Lung (tissue), 12 donors: ENCODE data around the gene METTL26. TPM values are rescaled to one million over a fixed set of nuclear protein-coding genes. Genes with fewer than 3 reads are reported as not detected.

Experiments used
- ATAC-seq: fragments of 200-7000 bp; cut with Tn5 transposase; one replicate; pipeline ENCODE4 v1.9.1; 2020; ENCODE audit warnings: moderate number of reproducible peaks; ENCODE audit not compliant: insufficient read depth, low FRiP score
- DNase-seq, 3 donors: peaks; one replicate each; pipeline ENCODE4 v3.0.0-alpha.2; 2013 to 2017
- H3K27ac ChIP-seq, 2 donors: one replicate each; pipeline ENCODE4 v1.5.1; 2013; ENCODE audit warnings: mild to moderate bottlenecking in 2 of 2, moderate library complexity in 2 of 2, control low read depth in 1 of 2, inconsistent platforms in 1 of 2, low read depth in 1 of 2, low read length in 1 of 2
- H3K27me3 ChIP-seq, 3 donors: one replicate each; pipeline ENCODE4 v1.5.1; 2013; ENCODE audit warnings: low read length in 2 of 3; ENCODE audit not compliant: control insufficient read depth in 3 of 3, insufficient read depth in 3 of 3
- H3K36me3 ChIP-seq, 4 donors: one replicate each; pipeline ENCODE4 v1.5.1; 2013; ENCODE audit warnings: low read length in 4 of 4, mild to moderate bottlenecking in 1 of 4, moderate library complexity in 1 of 4; ENCODE audit not compliant: control insufficient read depth in 4 of 4, insufficient read depth in 4 of 4
- H3K4me1 ChIP-seq, 5 donors: one replicate each; pipeline ENCODE4 v1.5.1; 2013; ENCODE audit warnings: low read length in 5 of 5, mild to moderate bottlenecking in 2 of 5, moderate library complexity in 1 of 5; ENCODE audit not compliant: control insufficient read depth in 5 of 5, insufficient read depth in 5 of 5
- H3K4me3 ChIP-seq: one replicate; pipeline ENCODE4 v1.5.1; 2013; ENCODE audit warnings: mild to moderate bottlenecking, control low read depth, moderate library complexity
- H3K9ac ChIP-seq, 2 donors: one replicate each; pipeline ENCODE4 v1.5.1; 2013; ENCODE audit warnings: low read length in 2 of 2, control low read depth in 1 of 2; ENCODE audit not compliant: insufficient read depth in 1 of 2
- H3K9me3 ChIP-seq, 4 donors: one replicate each; pipeline ENCODE4 v1.5.1; 2013; ENCODE audit warnings: low read length in 3 of 4, mild to moderate bottlenecking in 1 of 4, moderate library complexity in 1 of 4; ENCODE audit not compliant: control insufficient read depth in 4 of 4, insufficient read depth in 3 of 4
- CTCF ChIP-seq: IDR thresholded peaks from 2 replicates; pipeline ENCODE4 v1.5.1; 2012; ENCODE audit warnings: mild to moderate bottlenecking; ENCODE audit errors: control extremely low read depth, extremely low read depth
- WGBS, 2 donors: extraction: QIAGEN DNeasy Blood & Tissue Kit; methylation state at CpG; one replicate each; pipeline ENCODE4 v1.1.7; 2013; 5-methylcytosine and 5-hydroxymethylcytosine counted together
- polyA plus RNA-seq, 2 donors: library from polyadenylated mRNA; stranded (reverse); fragments of 200-250 nt; gene quantifications; one replicate each; pipeline ENCODE4 v1.2.1, GENCODE V29; 2013
- total RNA-seq, 2 donors: library from RNA; depleted of rRNA in 1 of 2; stranded (reverse); fragments of >200 nt in 1 of 2; gene quantifications; one replicate each; pipeline ENCODE4 v1.2.1, GENCODE V29; 2014 to 2021
- donor health status: control.
- donor health status: control.
- donor health status: Bipolar disorder and iron deficiency.
- donor health status: healthy.
- donor health status: DM: yes; HTN: yes; CAD: no.

METTL26 gene
- total and polyA plus RNA-seq, 4 donors = 36.1 to 200 (median 114) TPM

GRCh38 chr16:586645-587590 lies 49.2 kb downstream of the METTL26 start:
- no peak for ATAC-seq
- no peak overlapping the region for H3K27ac ChIP-seq
- no peak for DNase-seq
- no peak overlapping the region for H3K4me3 ChIP-seq
- peaks cover 0 to 35% (median 14%) of the 10 kb centered on the region in 5 donors for H3K4me1 ChIP-seq
- TF ChIP-seq CTCF = no peak
- 79 to 82% methylated on average over 14 of the region's 14 CpGs for WGBS, 2 donors
- H3K9ac ChIP-seq = no peak overlapping the region
- H3K9me3 ChIP-seq = no peaks in the 10 kb centered on the region
- H3K27me3 ChIP-seq = no peaks in the 10 kb centered on the region
- H3K36me3 ChIP-seq = peaks cover 0 to 8% (median 0%) of the 10 kb centered on the region in 4 donors

- no peaks in the 10 kb centered on the region for H3K27me3 ChIP-seq
- H3K9me3 ChIP-seq = no peaks in the 10 kb centered on the region
- WGBS, 2 donors = 46 to 63% methylated on average over 16 of the region's 16 CpGs
- H3K4me3 ChIP-seq = no peak overlapping the region
- H3K9ac ChIP-seq = no peak overlapping the region
- peaks cover 0 to 9% (median 0%) of the 10 kb centered on the region in 4 donors for H3K36me3 ChIP-seq
- no peak for TF ChIP-seq CTCF
- peaks cover 0 to 30% (median 9%) of the 10 kb centered on the region in 5 donors for H3K4me1 ChIP-seq
- ATAC-seq = no peak
- H3K27ac ChIP-seq = no peak overlapping the region
- DNase-seq = no peak
Measured at GRCh38 chr16:586047-586644, 50.0 kb downstream of the METTL26 start.

GRCh38 chr16:585351-585750 lies 50.8 kb downstream of the METTL26 start:
- DNase-seq (no peak), ATAC-seq (no peak)
- no peak for TF ChIP-seq CTCF
- Histone ChIP-seq H3K36me3 (peaks cover 0 to 13% (median 0%) of the 10 kb centered on the region in 4 donors), H3K27me3 (no peaks in the 10 kb centered on the region), H3K9ac (no peak overlapping the region), H3K4me3 (no peak overlapping the region), H3K27ac (no peak overlapping the region), H3K4me1 (peaks cover 0 to 23% (median 4%) of the 10 kb centered on the region in 5 donors), H3K9me3 (no peaks in the 10 kb centered on the region)
- WGBS, 2 donors = 22 to 25% methylated on average over 10 of the region's 10 CpGs

Other genes with a start within 250 kb of the METTL26 start
- gene NME4, start 239.1 kb downstream of the METTL26 start, total RNA-seq = 10 to 100 TPM; 18.0 to 68.7 TPM
- 10 to 100 TPM; 64.0 to 67.6 TPM for gene NME4, start 239.1 kb downstream of the METTL26 start, polyA plus RNA-seq
- 10 to 100 TPM in 1 of 2 donors, 1 to 10 TPM in 1; 5.2 to 18.3 TPM for gene DECR2, start 234.4 kb downstream of the METTL26 start, total RNA-seq
- 10 to 100 TPM; 13.3 to 18.1 TPM for gene DECR2, start 234.4 kb downstream of the METTL26 start, polyA plus RNA-seq
- 10 to 100 TPM; 20.8 to 38.3 TPM for gene RAB11FIP3, start 210.7 kb downstream of the METTL26 start, total RNA-seq
- gene RAB11FIP3, start 210.7 kb downstream of the METTL26 start, polyA plus RNA-seq = 10 to 100 TPM; 20.7 to 22.2 TPM
- gene CAPN15, start 108.6 kb downstream of the METTL26 start, total RNA-seq = 10 to 100 TPM; 14.4 to 64.1 TPM
- gene CAPN15, start 108.6 kb downstream of the METTL26 start, polyA plus RNA-seq = 10 to 100 TPM; 37.2 to 40.6 TPM
- not detected for gene PRR35, start 75.9 kb downstream of the METTL26 start, total RNA-seq
- not detected for gene PRR35, start 75.9 kb downstream of the METTL26 start, polyA plus RNA-seq
- gene NHLRC4, start 69.3 kb downstream of the METTL26 start, total RNA-seq = 1 to 10 TPM; 7.0 to 8.6 TPM
- gene NHLRC4, start 69.3 kb downstream of the METTL26 start, polyA plus RNA-seq = 1 to 10 TPM; 2.3 to 4.5 TPM
- 10 to 100 TPM; 34.9 to 81.2 TPM for gene PIGQ, start 66.3 kb downstream of the METTL26 start, total RNA-seq
- gene PIGQ, start 66.3 kb downstream of the METTL26 start, polyA plus RNA-seq = 10 to 100 TPM; 41.5 to 98.2 TPM
- 10 to 100 TPM; 25.1 to 58.9 TPM for gene RAB40C, start 46.2 kb downstream of the METTL26 start, total RNA-seq
- 10 to 100 TPM; 34.0 to 53.8 TPM for gene RAB40C, start 46.2 kb downstream of the METTL26 start, polyA plus RNA-seq
- 1 to 10 TPM in 1 of 2 donors, under 1 TPM in 1; 0.31 to 2.5 TPM for gene WFIKKN1, start 5.3 kb downstream of the METTL26 start, total RNA-seq
- under 1 TPM; 0.44 to 0.79 TPM for gene WFIKKN1, start 5.3 kb downstream of the METTL26 start, polyA plus RNA-seq
- 10 to 100 TPM in 1 of 2 donors, 1 to 10 TPM in 1; 9.1 to 61.6 TPM for gene MCRIP2, start 5.5 kb upstream of the METTL26 start, total RNA-seq
- gene MCRIP2, start 5.5 kb upstream of the METTL26 start, polyA plus RNA-seq = 100 to 1,000 TPM in 1 of 2 donors, 10 to 100 TPM in 1; 45.0 to 109 TPM
- 10 to 100 TPM; 22.4 to 74.2 TPM for gene WDR90, start 13.1 kb upstream of the METTL26 start, total RNA-seq
- gene WDR90, start 13.1 kb upstream of the METTL26 start, polyA plus RNA-seq = 10 to 100 TPM; 18.6 to 33.4 TPM
- 100 to 1,000 TPM in 1 of 2 donors, 10 to 100 TPM in 1; 40.5 to 121 TPM for gene RHOT2, start 31.8 kb upstream of the METTL26 start, total RNA-seq
- gene RHOT2, start 31.8 kb upstream of the METTL26 start, polyA plus RNA-seq = 100 to 1,000 TPM; 111 to 119 TPM
- gene RHBDL1, start 39.4 kb upstream of the METTL26 start, total RNA-seq = 1 to 10 TPM in 1 of 2 donors, under 1 TPM in 1; 0.91 to 5.4 TPM
- gene RHBDL1, start 39.4 kb upstream of the METTL26 start, polyA plus RNA-seq = 1 to 10 TPM in 1 of 2 donors, under 1 TPM in 1; 0.98 to 2.2 TPM
- gene STUB1, start 44.1 kb upstream of the METTL26 start, total RNA-seq = 100 to 1,000 TPM in 1 of 2 donors, 10 to 100 TPM in 1; 58.8 to 131 TPM
- gene STUB1, start 44.1 kb upstream of the METTL26 start, polyA plus RNA-seq = 100 to 1,000 TPM; 113 to 131 TPM
- gene JMJD8, start 48.0 kb upstream of the METTL26 start, total RNA-seq = 10 to 100 TPM; 32.5 to 90.3 TPM
- gene JMJD8, start 48.0 kb upstream of the METTL26 start, polyA plus RNA-seq = 10 to 100 TPM; 48.4 to 67.5 TPM
- 10 to 100 TPM in 1 of 2 donors, 1 to 10 TPM in 1; 8.1 to 16.3 TPM for gene WDR24, start 54.1 kb upstream of the METTL26 start, total RNA-seq
- 1 to 10 TPM; 8.1 to 9.8 TPM for gene WDR24, start 54.1 kb upstream of the METTL26 start, polyA plus RNA-seq
- 1 to 10 TPM in 1 of 2 donors, under 1 TPM in 1; 0.14 to 7.4 TPM for gene FBXL16, start 69.5 kb upstream of the METTL26 start, total RNA-seq
- 1 to 10 TPM in 1 of 2 donors, under 1 TPM in 1; 0.93 to 5.0 TPM for gene FBXL16, start 69.5 kb upstream of the METTL26 start, polyA plus RNA-seq
- gene METRN, start 78.8 kb upstream of the METTL26 start, total RNA-seq = 10 to 100 TPM; 10.9 to 67.3 TPM
- gene METRN, start 78.8 kb upstream of the METTL26 start, polyA plus RNA-seq = 10 to 100 TPM; 30.3 to 52.7 TPM
- 10 to 100 TPM in 1 of 2 donors, 1 to 10 TPM in 1; 9.2 to 65.7 TPM for gene ANTKMT, start 84.8 kb upstream of the METTL26 start, total RNA-seq
- gene ANTKMT, start 84.8 kb upstream of the METTL26 start, polyA plus RNA-seq = 10 to 100 TPM; 35.5 to 56.3 TPM
- gene CCDC78, start 90.1 kb upstream of the METTL26 start, total RNA-seq = 10 to 100 TPM; 35.7 to 71.6 TPM
- gene CCDC78, start 90.1 kb upstream of the METTL26 start, polyA plus RNA-seq = 10 to 100 TPM; 25.6 to 38.3 TPM
- 10 to 100 TPM in 1 of 2 donors, 1 to 10 TPM in 1; 4.1 to 26.7 TPM for gene HAGHL, start 90.8 kb upstream of the METTL26 start, total RNA-seq
- 10 to 100 TPM; 13.0 to 13.1 TPM for gene HAGHL, start 90.8 kb upstream of the METTL26 start, polyA plus RNA-seq
- gene CIAO3, start 104.7 kb upstream of the METTL26 start, total RNA-seq = 10 to 100 TPM; 31.2 to 40.6 TPM
- 10 to 100 TPM; 21.0 to 30.2 TPM for gene CIAO3, start 104.7 kb upstream of the METTL26 start, polyA plus RNA-seq
- 100 to 1,000 TPM in 1 of 2 donors, 10 to 100 TPM in 1; 98.8 to 155 TPM for gene MSLN, start 124.4 kb upstream of the METTL26 start, total RNA-seq
- gene MSLN, start 124.4 kb upstream of the METTL26 start, polyA plus RNA-seq = 100 to 1,000 TPM; 116 to 125 TPM
- gene RPUSD1, start 152.1 kb upstream of the METTL26 start, total RNA-seq = 10 to 100 TPM in 1 of 2 donors, 1 to 10 TPM in 1; 8.2 to 25.2 TPM
- 10 to 100 TPM; 21.8 to 25.6 TPM for gene RPUSD1, start 152.1 kb upstream of the METTL26 start, polyA plus RNA-seq
- gene CHTF18, start 152.3 kb upstream of the METTL26 start, total RNA-seq = 10 to 100 TPM; 13.3 to 16.5 TPM
- 10 to 100 TPM in 1 of 2 donors, 1 to 10 TPM in 1; 7.5 to 17.4 TPM for gene CHTF18, start 152.3 kb upstream of the METTL26 start, polyA plus RNA-seq
- not detected for gene GNG13, start 164.4 kb upstream of the METTL26 start, total RNA-seq
- not detected for gene GNG13, start 164.4 kb upstream of the METTL26 start, polyA plus RNA-seq